ENCODE results near the gene TTI1.

GRCh38 chr20:38081575-38081974 lies 48.3 kb upstream of the TTI1 start:
- TF ChIP-seq CTCF (IDR thresholded peaks at IDR 0.05), result no peak
- TF ChIP-seq POLR2A (IDR thresholded peaks at IDR 0.05), result no peak
